ENCODE results near the gene PCDH19.

Gene PCDH19

DNA sequence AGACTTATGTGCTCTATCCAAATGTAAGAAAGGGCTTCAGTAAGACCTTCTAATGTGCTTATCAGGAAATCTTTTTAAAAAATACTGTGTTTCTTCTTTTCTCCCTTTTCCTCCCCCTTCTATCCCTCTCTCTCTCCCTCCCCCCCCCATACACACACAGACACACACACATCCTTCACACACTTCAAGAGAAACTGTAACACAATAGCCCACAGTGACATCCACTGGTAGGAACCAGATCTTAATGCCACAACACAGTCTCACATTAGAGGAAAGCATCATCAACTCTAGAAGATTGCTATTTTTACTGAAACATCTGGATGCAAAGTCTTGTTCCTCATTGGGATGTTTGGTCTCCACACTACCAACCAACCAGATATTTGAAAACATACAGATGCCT lies 4.6 kb downstream of the PCDH19 start:
- no peak for DNase-seq

DNA sequence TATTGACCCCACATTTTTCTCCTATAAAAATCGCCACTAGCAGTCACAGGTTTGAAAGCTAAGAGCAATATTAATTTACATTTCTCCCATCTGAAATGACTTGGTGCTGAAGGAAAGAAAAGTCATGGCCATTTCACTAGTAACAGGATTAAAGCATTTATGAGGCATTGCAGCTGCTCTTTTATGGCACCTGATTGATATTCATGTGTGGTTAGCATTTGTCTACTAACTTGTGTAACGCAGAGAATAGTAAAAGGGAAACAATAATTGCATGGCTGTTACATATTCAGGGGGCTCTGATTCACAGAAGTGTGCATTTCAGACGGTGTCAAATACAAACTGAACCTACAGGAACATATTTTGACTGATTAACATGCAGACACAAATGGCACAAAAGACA lies 5.2 kb downstream of the PCDH19 start:
- no peak for DNase-seq

DNA sequence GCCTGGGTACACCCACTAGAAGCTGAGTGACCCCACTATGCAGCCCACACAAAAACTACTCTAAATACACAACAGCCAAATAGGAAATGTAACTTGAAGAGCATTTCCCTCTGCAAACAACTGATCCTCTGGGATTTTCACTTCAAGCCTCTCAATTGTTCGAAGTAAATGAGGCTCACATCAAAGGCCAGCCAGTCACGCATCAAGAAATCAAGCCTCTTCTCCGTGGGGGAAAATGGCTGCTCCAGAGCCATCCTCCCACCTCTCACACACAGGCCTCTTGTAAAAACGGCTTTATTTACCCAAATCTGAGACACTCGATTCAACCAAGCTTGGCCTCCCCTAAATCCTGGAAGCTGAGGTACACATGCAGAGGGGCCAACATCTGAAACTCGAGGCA lies 14.3 kb downstream of the PCDH19 start:
- no peak for DNase-seq

DNA sequence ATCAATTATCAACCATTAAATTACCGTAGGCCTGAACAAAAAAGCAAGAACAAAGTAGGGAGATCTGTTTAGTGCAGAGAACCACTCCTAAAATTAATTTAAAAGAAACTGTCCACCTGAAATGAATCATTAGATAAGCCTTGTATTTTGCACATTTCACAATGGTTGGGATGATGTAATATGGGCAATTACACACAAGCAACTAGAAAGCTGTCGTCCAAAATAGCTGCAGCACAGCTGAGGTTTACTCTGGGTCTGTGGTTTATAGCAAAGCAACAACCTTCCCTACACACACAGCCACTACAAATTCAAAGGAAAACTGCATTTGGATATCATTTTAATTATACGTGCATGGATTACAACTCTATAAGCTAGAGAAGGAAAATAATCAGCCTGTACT lies 28.5 kb downstream of the PCDH19 start:
- DNase-seq: no peak

DNA sequence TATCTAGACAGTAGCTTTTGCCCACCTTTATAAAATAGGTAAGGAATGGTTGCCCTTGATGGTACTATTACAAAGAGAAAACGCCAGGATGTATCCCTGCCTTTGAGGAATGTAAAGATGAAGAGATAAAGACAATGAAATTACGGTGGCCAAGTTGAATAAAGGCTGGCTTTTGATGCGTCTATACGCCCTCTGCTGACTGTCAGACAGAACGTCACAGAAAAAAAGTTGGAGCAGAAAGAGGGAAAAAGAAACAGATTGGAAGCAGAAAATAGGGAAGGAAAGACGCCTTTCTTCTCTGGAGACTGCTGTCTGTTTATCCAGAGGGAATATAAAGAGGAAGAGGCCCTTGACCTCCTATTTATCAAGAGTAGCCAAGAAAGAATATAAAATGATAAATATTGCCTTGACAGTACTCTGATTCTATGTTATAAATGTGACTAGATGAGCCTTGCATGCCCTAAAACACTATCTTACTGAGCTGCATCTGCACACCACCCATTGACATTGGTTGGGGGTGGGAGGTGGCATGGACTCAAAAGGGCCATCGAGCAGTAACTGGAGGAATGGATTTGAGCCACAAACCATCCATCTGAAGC lies 30.6 kb downstream of the PCDH19 start:
- peak in 1 of 2 experiments; percentile 29 for DNase-seq

DNA sequence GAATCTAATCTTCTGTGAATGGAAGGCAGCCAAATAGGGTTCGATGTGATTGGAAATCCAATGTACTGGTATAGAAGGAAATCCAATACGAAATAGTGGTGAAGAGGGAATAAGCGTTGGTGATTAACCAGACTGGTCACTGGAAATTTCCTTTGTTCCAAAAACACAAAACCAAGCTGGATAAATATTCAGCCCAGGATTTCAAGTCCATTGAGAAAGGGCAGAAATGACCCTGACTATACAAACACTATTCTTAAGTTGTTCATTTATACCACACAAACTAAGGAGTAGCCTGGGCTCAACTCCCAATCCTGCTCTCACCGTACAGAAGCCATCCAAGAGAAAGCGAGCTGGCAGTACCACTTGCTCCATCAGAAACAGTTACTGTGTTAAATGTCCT lies 32.2 kb downstream of the PCDH19 start:
- no peak for DNase-seq

DNA sequence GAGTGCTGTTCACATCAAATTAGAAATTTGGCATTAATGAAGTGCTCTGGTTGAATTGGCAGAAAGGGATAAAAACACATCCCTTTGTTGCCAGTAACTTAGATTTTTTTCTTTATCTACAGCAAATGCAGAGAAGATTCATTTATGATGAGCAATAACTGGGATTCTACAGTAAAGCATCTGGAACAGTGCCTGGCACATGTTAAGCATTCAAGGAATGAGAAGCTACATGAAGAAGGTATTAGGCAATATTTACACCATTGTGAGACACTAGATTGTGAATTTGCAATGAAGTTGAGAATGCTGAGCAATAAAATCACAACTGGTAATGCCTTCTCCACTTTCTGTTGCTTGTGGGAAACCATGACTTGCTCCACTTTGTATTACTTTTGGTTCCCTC lies 33.5 kb downstream of the PCDH19 start:
- DNase-seq: no peak

DNA sequence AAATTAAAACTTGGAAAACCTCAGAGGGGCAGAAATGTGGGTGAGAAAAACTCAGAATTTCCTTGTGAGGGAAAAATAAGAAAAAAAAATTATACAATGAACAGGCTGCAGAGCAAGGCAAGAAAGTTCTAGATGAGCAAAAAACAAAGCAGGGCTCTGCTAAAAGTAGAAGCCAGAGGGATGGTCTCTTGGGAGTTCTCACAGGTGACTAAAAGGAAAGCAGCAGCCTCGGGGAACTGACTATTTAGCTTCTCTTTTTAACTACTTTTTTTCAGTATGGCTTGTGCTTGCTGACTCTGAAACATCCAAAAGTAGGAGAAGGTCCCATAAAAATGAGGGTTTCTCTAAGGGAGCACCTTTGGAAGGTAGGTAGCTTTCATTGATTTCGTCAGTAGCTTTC lies 36.4 kb downstream of the PCDH19 start:
- DNase-seq: no peak

DNA sequence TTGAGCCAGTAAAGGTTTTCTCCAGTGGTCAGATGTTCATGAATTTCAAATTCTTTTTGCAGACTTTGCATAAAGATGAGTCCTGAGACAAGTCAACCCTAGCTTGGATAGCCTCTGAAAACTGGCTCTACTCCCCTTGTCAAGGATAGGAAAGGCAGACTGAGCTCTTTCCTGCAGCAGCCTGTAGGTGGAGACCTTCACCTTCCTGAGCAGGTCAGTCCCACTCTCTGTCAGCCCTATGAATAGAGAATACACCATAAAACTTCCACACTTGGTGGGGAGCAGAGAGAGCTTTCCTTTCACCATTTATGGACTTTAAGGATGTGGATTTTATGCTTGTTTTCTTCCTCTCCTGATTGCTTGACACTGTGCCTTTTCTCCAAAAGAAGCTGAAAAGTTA lies 41.9 kb downstream of the PCDH19 start:
- no peak for DNase-seq

DNA sequence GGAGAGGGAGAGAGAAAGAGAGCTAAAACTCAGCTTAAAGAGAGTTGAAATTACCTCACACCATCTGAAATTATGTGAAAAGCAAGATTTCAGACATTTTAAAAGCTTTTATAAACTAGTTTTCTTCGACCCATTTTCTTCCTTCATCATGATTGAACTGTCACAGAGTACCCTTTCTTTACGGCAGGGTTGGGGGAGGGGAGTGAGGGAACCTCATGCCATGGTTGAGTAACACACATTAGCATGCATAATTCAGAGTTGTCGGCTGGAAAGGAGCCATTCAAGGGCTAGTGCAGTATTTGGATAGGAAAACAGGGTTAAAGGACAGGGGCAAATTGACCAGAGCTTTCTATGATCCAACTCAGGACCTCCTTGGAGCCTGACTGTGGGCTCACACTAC lies 46.2 kb downstream of the PCDH19 start:
- DNase-seq: no peak

DNA sequence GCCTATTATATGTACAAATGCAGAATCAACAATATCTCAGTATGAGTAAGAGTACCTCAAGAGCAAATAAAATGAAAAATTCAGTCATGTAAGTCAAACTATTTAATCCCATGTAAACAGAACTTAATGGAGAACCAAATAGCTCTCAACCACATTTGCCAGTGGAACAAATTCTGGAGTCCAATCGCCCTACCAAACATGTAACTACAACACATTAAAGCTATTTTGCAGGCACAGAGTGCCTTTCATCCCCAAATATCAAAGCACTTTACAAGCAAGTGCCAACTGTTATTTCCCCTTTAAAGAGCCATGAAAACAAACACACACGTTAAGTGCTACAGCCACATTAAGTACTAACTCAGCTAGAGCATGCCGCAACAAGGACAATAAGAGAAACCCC lies 51.3 kb downstream of the PCDH19 start:
- DNase-seq: no peak

DNA sequence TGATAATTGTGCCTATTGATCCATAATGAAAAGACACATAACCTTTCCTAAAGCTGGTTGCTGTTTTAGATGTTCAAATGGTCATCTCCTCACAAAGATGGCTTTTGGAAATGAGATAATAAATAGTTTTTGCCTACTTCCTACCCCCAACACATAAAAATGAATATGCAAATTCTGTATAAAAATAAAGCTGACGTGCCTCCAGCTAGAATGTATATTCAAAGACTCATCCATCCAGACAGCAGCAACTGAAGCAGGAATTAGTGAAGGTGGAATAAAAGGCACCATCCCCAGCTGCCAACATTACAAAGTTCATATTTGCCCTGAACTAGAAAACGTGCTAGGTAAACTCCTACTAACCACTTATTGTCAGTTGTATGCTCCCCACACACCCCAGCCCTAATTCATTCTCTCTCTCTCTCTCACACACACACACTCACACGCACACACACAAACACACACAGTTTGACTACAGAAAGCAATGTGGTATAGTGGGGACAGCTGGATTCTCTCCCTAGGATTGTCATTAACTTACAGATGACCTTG lies 53.6 kb downstream of the PCDH19 start:
- no peak for DNase-seq

DNA sequence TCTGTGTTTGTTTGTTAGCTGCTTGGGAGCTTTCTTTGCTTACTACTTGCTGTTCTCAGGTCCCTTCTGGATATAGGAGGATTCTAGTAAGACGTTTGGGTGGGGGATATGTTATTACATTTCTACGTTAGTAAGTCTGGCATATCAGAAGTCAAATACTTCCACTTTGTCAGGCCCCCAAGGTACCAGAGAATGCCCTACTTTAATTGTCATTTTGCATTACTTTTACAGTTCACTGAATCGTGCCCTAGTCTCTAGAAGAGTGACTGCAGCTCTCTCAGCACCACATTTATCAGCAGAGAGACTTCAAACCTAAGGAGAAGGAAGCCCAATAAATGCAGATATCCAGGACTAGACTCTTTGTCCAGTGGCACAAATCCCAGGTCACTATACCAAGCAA lies 54.4 kb downstream of the PCDH19 start:
- no peak for DNase-seq

DNA sequence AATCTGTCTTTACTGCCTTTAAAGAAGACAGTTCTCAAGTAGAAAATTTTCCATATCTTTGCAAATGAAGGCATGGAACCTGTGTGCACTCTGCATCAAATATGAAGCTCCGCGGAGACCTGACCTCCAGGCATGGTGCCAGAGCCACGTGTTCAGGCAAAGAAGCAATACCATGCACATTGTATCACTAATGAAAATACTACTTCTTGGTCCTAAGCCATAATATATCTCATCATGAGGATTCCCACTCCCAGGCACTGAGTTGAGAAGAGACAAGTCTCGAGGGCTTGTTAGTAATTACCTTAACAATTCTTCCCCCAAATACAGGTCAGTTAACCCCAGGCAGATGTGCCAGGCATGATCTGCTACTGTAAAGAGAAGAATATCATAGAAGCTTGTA lies 56.7 kb downstream of the PCDH19 start:
- no peak for DNase-seq

DNA sequence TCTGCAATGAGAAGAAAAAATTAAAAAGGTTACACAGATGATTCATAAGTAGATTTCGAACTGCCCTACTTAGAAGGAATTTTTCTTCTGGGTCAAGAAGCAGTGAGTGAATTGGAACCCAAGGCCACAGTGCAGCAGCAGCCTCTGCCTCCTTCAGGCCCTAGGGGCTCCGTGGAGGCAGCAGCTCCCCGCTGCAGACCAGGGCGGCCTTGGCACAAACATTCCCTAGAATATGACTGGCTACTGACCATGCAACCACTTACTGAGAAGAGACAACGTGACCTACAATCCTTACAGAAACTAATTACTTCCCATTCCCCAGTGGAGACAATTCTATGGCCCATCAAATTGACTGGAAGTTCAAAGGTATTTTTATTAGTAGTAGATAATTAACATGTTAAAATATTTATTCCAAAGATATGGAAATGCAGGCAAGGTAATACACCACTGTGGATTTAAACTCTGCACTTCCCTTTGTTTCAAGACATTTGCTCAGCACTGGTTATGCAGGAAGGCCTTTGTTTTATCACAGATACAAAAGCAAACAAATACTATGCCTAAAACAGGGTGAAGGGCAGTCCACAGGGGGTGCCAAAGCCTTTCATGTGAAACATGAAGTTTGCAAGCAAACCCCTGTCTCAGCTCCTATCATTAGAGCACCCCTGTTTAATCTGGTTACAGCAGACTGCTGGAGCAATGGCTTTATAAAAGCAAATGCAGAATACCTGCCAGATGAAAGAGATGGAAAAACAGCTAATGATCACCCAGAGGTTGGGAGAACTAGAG lies 59.2 kb downstream of the PCDH19 start:
- DNase-seq: no peak

DNA sequence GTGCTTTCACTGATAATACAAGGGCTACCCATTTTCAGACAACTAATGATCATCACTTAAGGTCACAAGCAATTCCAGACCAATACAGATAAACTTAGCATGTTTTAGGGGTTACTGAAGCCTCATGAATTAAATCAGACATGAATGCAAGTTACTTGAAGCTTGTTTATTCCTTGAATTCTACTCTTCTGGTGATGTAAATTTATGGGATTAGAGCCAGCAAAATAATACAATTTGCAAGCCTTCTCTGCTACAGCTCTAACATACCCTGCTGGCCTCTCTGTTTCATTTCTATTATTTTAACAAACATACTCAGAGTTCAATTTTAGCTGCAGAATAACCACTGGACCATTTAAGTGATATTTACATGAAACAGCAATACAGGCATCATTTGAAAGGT lies 60.7 kb downstream of the PCDH19 start:
- DNase-seq: no peak

DNA sequence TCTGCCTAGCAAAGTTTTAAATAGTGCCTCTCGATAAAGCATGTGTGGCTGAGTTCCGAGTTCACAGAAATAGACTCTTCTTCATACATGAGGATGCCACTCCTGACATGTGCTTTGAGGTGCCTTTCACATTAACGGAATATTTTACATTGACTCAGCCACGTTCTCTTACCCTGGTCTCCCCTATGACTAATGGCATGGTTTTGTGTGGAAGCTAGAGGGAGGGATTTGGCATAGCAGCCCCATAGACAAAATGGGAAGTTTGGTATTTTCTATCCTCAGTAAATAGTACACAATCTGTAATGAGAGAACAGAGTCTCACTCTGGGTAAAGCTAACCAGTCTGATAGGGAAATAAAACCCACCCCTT lies 68.9 kb downstream of the PCDH19 start:
- no peak for DNase-seq

DNA sequence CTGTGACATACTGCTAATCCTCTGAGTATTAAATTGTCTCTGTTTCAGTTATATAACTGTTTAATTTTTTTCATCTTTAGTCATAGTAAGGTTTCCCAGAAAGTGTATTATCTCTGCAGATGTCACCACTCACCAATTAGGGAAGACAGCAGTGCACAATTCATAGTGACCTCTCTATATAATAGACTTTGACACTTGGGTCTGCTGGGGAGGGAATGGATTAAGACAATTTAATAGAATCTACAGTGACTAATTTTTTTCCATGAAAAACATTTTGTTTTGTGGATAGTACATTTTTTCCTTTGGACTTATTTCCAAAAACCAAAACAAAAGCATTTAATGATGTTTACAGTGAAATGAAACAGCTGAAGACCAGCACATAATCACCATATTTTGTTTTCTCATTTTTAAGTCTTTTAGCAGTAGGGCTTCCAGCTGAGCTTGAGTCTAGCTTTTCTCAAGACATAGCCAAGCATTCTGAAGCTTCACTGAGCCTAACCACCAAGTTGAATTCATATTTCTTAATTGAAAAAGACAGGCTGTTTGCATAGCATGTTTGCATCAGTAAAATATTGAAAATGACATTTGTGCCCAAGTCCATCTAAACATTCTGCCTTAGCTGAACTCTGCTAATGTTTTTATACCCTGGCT lies 69.5 kb downstream of the PCDH19 start:
- no peak for DNase-seq

DNA sequence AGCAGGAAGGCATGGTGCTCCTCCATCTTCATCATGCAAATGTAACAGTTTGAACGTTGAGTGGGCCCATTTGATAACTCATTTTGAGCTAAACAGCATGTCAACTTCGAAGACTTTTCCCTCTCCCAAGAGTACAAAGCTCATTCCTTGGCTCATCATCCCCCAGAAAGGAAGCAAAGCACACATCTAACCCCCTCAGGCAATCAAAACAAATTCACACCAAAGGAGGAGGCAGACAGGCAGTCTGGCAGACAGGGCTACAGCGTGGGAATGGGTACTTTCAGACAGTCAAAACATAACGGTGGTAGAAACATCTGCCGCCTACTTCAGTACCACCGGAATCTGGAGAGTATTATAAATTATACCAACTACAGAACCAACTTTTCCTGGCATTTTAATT lies 81.7 kb downstream of the PCDH19 start:
- no peak for DNase-seq

DNA sequence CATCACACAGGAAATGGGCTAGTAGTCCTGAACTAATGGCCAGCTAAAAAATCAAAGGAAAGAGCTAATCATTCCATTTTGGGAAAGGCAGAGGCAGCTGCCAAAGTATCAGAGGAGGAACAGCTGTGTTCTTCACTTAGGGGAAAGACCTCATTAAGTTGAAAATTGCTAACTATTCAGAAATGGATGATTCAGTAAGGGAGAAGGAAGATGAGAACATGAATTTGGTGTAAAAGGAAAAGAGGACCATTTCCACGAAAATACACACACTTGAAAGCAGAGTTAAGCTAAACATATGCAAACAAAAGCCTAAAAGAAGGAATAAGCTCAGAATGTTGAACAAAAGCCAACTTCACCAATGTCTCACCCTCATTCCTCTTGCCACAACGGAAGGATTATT lies 90.4 kb downstream of the PCDH19 start:
- no peak for DNase-seq

DNA sequence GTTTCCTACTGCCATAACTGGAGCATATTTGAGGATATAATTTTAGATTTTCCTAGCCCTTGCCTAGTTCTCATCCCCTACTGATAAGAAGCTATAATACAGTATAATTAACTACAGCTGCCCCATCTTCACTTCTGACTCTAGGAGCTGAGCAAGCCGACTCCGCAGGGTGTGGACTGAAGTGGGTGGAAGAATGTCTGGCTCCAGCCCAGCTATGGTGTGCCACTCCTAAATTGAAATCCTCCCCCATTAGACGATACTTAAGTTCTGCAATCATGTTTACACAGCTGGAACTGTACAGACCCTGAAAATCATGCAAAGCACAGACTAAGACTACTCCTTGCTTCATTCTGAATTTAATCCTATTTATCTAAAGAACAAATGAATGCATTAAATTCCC lies 93.1 kb downstream of the PCDH19 start:
- DNase-seq: no peak

DNA sequence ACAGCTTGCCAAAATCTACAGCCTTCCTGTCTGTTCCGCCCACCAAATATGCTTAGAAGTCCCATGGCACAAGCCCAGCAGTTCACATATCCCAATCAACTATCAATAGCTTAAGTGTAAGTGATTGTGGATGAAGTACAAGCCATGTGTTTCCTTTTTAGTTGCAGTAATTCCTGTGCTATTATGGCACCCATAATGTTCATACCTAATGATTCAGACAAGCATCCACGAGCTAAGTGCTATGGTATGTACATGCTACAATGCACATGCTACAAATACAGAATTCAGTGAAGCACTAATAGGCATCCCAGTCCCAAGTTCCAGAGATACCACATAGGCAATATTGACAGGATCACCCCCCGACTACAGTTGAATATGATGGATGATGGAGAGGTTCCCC lies 94.5 kb downstream of the PCDH19 start:
- DNase-seq: no peak

DNA sequence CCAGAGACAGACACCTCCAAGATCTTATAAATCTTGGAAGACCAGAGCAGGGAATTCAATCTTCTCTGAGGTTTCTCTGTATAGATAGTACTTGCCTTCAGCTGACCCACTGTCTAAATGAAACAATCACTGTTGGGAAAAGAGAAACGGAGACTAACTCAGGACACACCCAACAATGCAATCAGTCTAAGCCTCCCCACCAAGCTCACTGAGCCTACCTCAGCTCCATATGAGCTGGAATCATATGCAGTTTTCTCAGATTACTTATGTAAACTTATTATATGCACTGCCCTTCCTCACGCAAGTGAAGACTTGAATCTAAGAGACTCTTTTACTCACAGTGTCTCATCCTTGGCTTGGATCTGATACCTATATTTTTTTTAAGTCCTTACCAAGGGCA lies 110.5 kb downstream of the PCDH19 start:
- no peak for DNase-seq

DNA sequence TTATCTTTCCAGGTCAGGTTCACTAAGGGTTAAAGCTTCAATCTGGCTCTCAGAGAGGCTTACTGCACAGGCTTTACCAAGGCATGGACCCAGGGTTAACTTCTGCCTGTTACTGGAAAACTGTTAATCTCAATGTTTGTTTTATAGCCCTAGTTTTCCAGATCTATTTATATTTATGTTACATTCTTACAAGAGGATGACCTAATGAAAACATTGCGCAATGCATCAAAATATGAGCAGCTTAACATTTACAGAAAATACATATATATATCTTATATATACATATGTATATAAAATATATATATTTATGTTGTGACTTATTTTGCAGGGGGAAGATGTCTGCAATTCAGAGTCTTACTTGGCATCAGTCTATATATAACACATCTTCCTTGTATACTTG lies 112.3 kb downstream of the PCDH19 start:
- no peak for DNase-seq
